ENCODE data around the gene HECTD4.
"Not testable (repeated sequence)": the region's sequence is repeated elsewhere in the genome, so short reads cannot be mapped to it uniquely, and the experiment has no call there.

HECTD4 gene

DNA sequence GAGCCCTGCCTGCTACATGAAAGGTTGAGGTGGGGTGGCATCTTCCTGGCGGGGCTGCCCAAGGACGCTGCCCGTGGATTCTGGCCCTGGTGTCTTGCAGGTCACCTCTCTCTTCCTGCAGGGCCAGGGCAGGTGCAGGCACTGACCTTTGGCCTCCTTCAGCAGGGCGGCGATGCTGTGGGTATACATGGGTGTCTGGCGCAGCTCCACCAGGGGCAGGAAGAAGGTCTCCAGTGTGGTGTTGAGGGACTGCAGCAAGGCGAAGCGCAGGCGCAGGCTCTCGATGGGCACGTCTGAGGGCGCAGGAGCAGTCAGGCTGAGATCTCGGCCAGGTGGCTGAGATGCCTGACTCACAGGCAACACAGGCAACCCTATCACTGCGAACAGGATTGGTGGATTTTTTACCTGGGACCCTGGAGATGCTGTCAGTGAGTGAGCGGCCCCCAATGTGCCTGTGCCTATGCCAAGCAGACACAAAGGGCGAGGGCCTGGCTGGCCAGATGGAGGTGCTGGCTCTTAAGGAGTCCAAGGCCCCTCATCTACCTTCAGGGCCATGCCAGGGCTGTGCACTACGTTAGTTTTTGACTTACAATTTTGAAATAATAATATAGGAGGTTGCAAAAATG lies 211.1 kb downstream of the HECTD4 start:
- DNase-seq, result no peak

GRCh38 chr12:112170376-112170775 lies 211.9 kb downstream of the HECTD4 start:
- no peak for DNase-seq

GRCh38 chr12:112169966-112170365 lies 212.3 kb downstream of the HECTD4 start:
- no peak for DNase-seq

GRCh38 chr12:112169161-112169872 lies 212.9 kb downstream of the HECTD4 start:
- DNase-seq, result no peak

DNA sequence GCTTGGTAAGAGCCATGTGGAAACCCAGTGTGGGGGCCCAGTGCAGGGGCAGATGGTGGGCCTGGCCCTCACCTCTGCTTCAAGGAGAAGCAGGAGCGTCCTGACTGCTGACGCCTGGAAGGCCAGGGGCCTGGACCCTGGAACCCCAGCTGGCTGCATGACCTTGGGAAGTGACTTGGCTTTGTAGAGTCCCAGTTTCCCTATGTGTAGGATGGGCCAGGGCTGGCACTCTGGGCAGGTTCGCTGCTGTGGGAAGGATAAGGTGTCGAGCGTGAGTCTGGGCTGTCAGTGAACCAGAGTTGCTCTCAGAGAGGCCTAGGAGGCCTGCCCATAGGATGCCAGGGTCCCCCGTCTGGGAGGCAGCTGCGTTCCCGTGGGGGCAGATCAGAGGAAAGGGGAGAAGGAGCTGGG lies 213.7 kb downstream of the HECTD4 start:
- no peak for DNase-seq

DNA sequence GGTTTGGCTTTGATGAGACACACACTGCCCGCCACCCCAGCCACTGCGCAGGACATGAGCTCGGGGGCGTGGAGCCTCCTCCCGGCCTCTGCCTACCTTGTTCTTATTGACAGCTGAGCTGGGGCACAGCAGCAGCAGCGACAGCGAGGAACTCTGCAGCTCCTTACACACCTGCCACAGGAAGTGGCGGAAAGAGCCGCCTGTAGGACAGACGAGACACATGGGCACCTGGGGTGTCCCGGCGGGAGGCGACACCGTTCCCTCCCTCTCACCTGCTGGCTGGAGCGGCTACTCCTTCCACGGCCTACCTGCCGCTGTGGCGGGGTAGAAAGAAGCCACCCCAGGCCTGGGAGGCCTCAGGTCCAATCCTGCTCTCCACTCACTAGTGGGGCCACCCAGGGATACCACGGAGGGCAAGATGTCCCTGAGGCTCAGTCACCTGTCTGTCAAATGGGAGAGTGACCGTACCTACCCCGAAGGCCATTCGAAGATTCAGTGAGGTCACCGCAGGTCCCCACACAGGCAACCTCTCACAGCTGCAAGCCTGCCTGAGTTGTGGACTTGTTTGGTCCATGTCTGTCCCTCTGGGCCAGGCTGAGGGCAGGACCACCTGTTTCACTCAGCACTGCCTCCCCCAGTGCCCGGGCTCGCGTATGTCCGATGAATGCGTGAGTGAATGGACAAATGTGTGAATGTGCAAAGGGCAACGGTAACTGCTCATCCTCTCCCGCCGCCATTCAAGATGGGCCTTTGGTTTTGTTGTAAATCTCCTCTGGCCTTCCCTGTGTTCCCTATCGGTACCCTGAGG lies 214.3 kb downstream of the HECTD4 start:
- no peak for DNase-seq

DNA sequence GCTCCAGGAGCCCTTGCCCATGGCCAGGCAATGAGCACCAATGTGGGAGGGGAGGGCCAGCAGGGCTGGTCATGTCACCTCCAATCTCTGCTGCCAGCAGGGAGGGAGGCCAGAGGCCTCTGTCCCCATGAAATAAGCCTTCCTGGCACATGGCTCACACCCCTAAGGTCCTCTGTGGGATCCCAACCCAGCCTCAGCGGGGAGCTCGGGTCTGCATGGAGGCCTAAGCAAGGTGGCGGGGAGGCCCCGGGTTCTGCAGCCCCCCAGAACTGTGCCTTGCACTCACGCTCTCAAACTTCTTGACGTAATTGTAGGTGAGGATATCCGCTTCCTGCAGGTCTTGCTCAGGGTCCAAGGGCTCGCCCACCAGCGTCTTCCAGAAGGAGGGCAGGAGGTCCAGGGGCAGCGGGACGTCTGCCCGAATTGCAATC lies 215.2 kb downstream of the HECTD4 start:
- DNase-seq, result no peak

GRCh38 chr12:112166051-112167015 lies 215.9 kb downstream of the HECTD4 start:
- DNase-seq, result no peak

- no peak for DNase-seq
Observed at GRCh38 chr12:112165624-112166023, 216.6 kb downstream of the HECTD4 start.

GRCh38 chr12:112164011-112164660 lies 218.1 kb downstream of the HECTD4 start:
- no peak for DNase-seq

DNA sequence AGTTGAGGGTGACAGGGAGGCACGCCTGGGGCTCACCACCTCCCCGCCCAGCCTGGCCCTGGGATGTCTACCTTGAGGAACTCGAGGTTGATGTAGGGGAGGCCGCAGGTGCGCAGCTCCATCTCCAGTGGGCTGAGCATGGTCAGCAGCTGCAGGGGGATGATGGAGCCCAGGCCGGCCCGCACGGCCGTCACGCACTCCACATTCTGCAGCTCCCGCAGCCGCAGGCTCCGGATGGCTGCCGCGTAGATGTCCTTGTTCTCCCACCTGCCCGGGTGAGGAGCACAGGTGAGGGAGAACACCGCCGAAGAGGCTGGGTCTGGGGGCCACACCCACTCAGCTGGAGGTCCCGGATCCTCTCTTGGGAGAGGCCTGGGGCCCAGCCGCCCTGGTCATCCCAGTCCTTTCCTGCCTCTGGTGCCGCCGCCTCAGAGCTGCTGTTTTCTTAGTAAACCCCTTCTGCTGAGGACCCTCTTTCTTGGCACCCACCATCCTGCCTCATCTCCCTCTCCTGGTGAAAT lies 218.7 kb downstream of the HECTD4 start:
- DNase-seq, result no peak

DNA sequence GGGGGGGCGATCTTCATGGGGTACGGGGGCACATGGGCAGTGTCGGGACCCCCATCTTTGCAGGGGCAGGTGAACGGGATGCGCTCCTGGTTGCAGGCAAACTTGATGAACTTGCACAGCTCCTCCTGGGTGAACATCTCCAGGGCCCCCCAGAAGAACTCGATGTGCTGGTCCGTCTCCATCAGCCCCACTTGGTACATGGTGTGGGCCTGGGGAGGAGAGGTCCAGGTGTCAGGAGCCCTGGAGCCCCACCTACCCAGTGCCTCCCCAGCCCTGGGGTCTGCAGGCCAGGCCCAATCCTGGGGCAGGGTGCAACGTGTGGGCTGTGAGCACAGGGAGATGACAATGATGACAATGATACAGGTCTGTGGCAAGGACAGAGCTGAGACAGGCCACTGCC lies 219.2 kb downstream of the HECTD4 start:
- DNase-seq, result no peak

DNA sequence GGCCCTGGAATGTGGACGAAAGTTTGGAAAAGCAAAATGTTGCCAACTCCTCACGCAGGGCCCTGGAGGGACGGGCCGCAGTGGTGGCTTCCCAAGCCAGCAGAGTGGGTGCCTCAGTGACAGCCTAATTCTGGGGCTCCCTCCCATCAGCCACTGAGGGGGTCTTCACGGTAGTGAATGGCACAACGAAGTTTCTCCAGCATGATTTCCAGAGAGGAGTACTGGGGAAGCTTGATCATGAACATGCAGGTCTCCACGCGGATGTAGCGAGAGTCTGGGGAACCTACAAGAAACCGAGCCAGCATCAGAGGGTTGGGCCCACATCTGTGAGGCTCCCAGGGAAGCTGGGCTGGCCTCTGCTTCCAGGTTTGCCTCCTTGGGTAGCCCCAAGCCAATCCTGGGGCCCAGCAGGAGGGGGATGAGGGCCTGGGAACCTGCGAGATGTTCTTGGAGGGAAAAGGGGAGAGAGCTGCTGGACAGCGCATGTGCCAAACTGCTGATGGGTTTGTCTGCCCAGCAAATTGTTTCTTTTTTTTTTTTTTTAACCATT lies 219.9 kb downstream of the HECTD4 start:
- no peak for DNase-seq

GRCh38 chr12:112161711-112162110 lies 220.5 kb downstream of the HECTD4 start:
- no peak for DNase-seq

DNA sequence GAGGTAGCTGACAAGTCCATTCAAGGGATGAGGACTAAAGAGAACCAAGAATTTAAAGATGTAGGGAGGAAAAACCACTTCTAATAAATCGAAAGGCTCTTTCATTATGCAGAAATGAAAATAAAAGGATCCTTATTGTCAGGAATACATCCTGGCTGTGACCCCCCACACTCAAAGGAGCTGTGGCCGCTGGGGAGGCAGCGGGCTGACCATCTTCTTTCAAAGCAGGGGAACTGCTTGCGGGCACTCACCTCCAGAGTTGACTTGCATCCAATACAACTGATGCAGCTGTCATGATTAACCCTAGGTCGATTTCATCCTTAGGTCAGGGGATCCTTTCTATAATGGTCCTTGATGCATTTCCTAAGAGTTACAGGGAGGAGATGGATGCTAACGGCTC lies 221.6 kb downstream of the HECTD4 start:
- no peak for DNase-seq

DNA sequence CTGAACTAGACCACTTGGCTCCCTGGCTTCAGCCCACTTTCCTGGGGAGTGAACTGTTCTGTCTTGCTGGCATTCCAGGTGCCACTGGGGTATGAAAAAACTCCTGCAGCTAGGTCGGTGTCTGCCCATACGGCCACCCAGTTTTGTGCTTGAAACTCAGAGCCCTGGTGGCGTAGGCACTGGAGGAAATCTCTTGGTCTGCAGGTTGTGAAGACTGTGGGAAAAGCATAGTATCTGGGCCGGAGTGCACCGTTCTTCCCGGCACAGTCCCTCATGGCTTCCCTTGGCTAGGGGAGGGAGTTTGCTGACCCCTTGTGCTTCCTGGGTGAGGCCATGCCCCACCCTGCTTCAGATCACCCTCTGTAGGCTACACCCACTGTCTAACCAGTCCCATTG lies 223.1 kb downstream of the HECTD4 start:
- no peak for DNase-seq

GRCh38 chr12:112158461-112159145 lies 223.6 kb downstream of the HECTD4 start:
- not testable (repeated sequence) for DNase-seq

- DNase-seq, result no peak
Observed at GRCh38 chr12:112153893-112154219, 228.4 kb downstream of the HECTD4 start.

GRCh38 chr12:112153181-112153892 lies 228.9 kb downstream of the HECTD4 start:
- no peak for DNase-seq

DNA sequence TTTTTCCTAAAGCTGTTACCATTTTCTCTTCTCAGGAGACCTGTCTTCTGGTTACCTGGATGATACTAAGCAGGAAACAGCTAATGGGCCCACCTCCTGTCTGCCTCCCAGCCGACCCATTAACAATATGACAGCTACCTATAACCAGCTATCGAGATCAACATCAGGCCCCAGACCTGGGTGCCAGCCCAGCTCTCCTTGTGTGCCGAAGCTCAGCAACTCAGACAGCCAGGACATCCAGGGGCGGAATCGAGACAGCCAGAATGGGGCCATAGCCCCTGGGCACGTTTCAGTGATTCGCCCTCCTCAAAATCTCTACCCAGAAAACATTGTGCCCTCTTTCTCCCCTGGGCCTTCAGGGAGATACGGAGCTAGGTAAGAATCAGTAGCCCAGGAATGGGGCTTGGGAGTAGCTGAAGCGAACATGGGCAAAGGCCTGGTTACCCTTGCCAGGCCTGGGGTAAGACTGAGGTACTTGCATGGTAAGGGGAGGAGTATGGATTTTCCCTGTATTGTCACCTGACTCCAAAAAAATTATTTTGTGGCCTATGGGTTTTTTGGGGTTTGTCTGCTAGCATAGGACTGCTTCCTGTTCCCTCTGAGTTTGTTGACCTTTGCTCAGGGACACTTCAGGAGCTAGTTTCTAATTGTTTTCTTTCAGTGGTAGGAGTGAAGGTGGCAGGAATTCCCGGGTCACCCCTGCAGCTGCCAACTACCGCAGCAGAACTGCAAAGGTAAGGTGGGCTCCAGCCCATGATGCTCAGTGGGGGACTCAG lies 230.3 kb downstream of the HECTD4 start:
- DNase-seq, result no peak
